ENCODE measurements around the gene LGALS9C. TPM values are rescaled to one million over a fixed set of nuclear protein-coding genes. Genes with fewer than 3 reads are reported as not detected.
A peak's percentile ranks its signal among the peaks of the same experiment; 100 is the strongest.
"Not testable (repeated sequence)": the region's sequence is repeated elsewhere in the genome, so short reads cannot be mapped to it uniquely, and the experiment has no call there.

The LGALS9C gene
- total RNA-seq, result 0.38 TPM in 1 of 2 replicates, not detected in the other

DNA sequence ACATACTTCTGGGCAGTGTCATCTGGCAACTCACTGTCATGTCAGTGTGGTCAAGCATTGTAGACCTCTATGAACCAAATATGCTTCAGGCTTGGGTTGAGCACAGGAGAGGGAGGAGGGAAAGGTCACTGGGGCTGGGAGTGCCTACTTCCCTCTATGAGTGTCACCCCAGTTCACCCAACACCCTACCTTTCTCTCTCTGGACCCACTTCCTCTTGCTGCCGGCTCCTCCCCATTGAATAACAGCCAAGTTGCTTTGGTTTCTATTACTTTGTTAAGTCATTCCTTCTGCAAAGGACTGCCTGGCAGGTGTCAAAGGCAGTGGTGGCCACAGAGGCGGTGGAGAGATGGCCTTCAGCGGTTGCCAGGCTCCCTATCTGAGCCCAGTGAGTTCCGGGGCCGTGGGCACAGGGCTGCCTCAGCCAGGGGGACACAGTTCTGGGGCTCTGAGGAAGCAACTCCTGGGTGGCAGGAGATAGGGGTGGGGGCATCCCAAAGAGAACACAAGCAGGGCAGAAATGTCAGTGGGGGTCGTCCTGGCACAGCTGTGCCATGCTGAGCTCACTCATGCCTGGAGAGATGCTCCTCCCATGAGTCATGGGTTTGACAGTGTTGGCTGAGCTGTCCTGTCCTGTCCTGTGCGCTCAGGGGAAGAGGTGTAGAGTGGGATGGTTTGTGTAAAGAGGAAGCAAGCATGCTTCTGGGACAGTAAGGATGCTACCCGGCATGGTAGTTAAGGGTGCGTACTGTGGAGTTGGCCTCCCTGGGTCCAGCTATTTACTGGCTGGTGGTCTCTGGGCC, at the start of gene LGALS9C:
LGALS9C (plus strand) TSS at position 282 of the 801 bp plus-strand sequence; CDS start at position 348, 66 bp downstream.
- not testable (repeated sequence) for H3K27me3 ChIP-seq (ENCODE audit: control insufficient read depth, insufficient read depth, low read length); H3K36me3 ChIP-seq (ENCODE audit: control insufficient read depth, insufficient read depth, low read length); H3K4me3 ChIP-seq (ENCODE audit: low read depth, low read length)
- FAIRE-seq, result peak; percentile 43
- DNase-seq (ENCODE audit: low read depth), result peak; percentile 47

DNA sequence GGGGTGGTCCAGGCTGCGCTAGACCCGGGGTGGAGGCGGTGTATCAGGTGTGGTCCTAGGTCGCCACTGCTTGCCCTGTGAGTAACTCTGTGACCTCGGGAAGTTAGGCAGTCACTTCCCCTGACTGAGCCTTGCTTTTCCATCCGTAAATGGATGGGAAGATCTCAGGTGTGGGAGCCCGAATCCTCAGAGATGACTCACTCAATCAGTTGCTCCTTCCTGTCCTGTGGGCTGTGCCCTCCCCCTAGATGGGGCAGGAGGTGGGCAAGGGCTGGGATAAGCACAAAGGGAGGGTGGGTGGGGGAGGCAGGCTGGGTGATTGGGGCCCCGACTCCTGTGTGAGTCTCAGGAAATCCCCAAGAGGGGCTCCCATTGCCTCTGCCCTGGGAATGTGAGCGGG, 44.4 kb upstream of the LGALS9C start:
- FAIRE-seq; DNase-seq (ENCODE audit: low read depth); H3K27me3 ChIP-seq (ENCODE audit: control insufficient read depth, insufficient read depth, low read length); H3K4me3 ChIP-seq (ENCODE audit: low read depth, low read length); H3K36me3 ChIP-seq (ENCODE audit: control insufficient read depth, insufficient read depth, low read length): not testable (repeated sequence)

DNA sequence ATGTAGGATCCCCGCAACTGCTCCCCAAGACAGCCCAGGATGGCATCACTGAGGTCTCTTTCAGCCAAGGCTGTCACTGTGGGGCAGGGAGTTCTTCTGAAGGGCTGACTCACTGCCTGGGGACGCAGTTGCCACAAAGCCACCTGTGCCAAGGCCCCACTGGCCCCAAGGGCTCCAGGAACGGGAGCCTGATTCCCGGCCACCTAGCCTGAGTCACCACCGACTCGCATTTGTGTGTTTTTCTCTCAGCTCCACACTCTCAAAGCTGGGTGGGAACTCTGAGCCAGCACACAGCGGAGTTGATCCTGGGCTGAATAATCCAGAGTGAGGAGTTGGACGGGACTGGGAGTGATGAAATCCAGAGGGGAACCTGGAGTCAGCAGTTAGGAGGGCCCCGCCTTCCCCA, 37.1 kb upstream of the LGALS9C start:
- not testable (repeated sequence) for H3K36me3 ChIP-seq (ENCODE audit: control insufficient read depth, insufficient read depth, low read length); H3K27me3 ChIP-seq (ENCODE audit: control insufficient read depth, insufficient read depth, low read length); H3K4me3 ChIP-seq (ENCODE audit: low read depth, low read length); DNase-seq (ENCODE audit: low read depth); FAIRE-seq

DNA sequence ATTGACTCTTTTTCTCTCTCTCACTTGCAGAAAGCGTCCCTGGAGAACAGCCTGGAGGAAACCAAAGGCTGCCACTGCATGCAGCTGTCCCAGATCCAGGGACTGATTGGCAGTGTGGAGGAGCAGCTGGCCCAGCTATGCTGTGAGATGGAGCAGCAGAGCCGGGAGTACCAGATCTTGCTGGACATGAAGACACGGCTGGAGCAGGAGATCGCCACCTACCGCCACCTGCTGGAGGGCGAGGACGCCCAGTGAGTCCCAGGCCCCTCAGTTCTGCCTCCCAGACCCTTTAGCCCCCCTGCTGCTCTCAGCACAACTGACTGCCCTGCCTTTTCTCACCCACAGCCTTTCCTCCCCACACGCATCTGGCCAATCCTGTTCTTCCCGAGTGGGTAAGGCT, 34.5 kb upstream of the LGALS9C start:
- H3K4me3 ChIP-seq (ENCODE audit: low read depth, low read length); H3K36me3 ChIP-seq (ENCODE audit: control insufficient read depth, insufficient read depth, low read length); H3K27me3 ChIP-seq (ENCODE audit: control insufficient read depth, insufficient read depth, low read length); DNase-seq (ENCODE audit: low read depth); FAIRE-seq: not testable (repeated sequence)
- TF ChIP-seq, protein P1, sequence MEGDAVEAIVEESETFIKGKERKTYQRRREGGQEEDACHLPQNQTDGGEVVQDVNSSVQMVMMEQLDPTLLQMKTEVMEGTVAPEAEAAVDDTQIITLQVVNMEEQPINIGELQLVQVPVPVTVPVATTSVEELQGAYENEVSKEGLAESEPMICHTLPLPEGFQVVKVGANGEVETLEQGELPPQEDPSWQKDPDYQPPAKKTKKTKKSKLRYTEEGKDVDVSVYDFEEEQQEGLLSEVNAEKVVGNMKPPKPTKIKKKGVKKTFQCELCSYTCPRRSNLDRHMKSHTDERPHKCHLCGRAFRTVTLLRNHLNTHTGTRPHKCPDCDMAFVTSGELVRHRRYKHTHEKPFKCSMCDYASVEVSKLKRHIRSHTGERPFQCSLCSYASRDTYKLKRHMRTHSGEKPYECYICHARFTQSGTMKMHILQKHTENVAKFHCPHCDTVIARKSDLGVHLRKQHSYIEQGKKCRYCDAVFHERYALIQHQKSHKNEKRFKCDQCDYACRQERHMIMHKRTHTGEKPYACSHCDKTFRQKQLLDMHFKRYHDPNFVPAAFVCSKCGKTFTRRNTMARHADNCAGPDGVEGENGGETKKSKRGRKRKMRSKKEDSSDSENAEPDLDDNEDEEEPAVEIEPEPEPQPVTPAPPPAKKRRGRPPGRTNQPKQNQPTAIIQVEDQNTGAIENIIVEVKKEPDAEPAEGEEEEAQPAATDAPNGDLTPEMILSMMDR (IDR thresholded peaks at IDR 0.05; ENCODE audit: insufficient read depth, low read length, severe bottlenecking), result peak; percentile 30

DNA sequence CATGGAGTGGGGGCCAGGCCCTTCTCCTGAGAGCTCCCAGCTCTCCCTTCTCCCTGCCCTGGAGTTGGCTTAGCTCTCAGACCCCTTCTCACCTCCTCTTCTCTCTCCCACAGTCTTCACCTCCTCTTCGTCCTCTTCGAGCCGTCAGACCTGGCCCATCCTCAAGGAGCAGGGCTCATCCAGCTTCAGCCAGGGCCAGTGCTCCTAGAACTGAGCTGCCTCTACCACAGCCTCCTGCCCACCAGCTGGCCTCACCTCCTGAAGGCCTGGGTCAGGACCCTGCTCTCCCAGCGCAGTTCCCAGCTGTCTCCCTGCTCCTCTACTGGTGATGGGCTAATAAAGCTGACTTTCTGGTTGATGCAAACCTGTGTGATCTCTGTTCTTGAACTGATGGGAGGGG, 34.1 kb upstream of the LGALS9C start:
- not testable (repeated sequence) for FAIRE-seq; H3K4me3 ChIP-seq (ENCODE audit: low read depth, low read length)

DNA sequence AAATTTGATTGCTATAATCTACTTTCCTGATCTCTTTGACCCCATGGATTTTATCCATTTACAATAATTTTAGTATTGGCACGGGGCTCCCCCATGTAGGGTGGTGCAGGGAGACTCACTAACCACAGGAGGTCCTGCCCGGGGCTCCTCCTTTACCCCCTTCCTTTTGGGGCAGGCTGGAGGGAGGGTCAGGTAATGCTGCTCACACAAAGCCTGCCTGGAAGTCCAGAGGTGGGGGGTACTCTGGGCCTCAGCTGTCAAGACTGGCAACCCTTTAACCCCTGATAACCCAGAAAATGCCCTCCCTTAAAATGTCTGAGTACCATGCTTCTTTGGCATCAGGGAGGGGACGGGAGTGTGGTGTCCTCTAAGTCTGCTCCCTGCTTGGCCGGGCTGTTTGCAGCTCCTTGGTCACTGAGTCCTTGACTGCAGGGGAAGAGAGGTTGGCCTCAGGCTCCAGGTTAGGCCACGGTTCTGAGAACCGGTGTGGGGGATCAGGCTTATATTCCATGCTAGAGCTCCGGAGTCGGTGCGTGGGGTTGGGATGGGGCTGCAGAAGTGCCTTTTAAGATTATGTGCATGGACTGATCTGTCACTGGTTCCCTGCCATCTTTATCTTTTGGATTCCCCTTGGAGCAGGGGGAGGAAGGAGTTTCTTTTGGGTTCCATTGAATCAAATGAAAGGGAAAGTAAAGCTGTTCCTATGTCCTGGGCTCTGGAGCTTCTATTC, 28.9 kb upstream of the LGALS9C start:
- not testable (repeated sequence) for H3K4me3 ChIP-seq (ENCODE audit: low read depth, low read length); DNase-seq (ENCODE audit: low read depth); H3K27me3 ChIP-seq (ENCODE audit: control insufficient read depth, insufficient read depth, low read length); H3K36me3 ChIP-seq (ENCODE audit: control insufficient read depth, insufficient read depth, low read length); FAIRE-seq

More for the DNA sequence above, 34.1 kb upstream of the LGALS9C start:
- H3K27me3 ChIP-seq (ENCODE audit: control insufficient read depth, insufficient read depth, low read length); H3K36me3 ChIP-seq (ENCODE audit: control insufficient read depth, insufficient read depth, low read length); DNase-seq (ENCODE audit: low read depth): not testable (repeated sequence)

DNA sequence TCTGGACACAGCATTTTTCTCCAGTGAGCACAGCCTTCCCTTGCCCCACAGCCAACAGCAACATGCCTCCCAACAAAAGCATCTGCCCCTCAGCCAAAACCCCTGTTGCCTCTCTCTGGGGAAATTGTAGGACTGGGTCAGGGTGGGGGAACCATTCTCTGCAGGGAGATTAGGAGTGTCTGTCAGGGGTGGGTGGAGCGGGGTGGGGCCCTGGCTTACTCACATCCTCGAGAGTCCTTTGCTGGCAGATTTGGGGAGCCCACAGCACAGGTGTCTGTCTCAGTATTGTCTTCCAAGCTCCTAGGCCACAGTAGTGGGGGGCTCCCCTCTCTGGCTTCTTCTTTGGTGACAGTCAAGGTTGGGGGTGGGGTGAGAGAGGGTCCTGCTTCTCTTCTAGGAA, 28.3 kb upstream of the LGALS9C start:
- not testable (repeated sequence) for FAIRE-seq; H3K4me3 ChIP-seq (ENCODE audit: low read depth, low read length); H3K27me3 ChIP-seq (ENCODE audit: control insufficient read depth, insufficient read depth, low read length); H3K36me3 ChIP-seq (ENCODE audit: control insufficient read depth, insufficient read depth, low read length); DNase-seq (ENCODE audit: low read depth)

DNA sequence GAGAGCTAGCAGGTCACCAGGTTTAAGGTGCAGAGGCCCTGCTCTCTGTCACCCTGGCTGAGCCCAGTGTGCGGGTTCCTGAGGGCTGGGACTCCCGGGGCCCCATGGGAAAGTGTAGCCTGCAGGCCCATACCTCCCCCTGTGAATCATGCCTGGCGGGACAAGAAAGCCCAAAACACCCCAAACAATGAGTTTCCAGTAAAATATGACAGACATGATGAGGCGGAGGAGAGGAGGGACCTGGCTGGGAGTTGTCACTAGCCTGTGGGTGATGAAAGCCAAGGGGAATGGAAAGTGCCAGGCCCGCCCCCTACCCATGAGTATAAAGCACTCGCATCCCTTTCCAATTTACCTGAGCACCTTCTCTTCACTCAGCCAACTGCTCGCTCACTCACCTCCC, 26.8 kb upstream of the LGALS9C start:
- H3K27me3 ChIP-seq (ENCODE audit: control insufficient read depth, insufficient read depth, low read length); H3K36me3 ChIP-seq (ENCODE audit: control insufficient read depth, insufficient read depth, low read length); H3K4me3 ChIP-seq (ENCODE audit: low read depth, low read length); FAIRE-seq: not testable (repeated sequence)
- peak; percentile 12 for DNase-seq (ENCODE audit: low read depth)

DNA sequence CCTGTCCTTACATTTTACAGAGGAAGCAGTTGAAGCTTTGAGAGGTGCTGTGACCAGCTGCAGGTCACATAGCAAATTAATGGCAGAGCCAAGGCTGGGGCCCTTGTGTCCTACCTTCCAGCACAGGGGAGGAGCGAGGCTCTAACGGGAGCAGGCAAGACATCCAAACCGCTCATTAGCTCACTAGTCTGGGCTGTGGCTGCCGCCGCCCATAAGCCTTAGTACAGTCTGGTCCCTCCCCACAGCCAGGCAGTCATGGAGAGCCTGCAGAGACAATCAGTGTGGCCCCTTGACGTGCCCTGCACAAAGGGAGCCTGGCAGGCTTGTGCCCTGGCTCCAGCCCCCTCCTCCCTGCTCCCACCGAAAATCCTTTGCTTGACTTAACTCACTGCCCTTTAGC, 25.6 kb upstream of the LGALS9C start:
- not testable (repeated sequence) for FAIRE-seq; H3K27me3 ChIP-seq (ENCODE audit: control insufficient read depth, insufficient read depth, low read length); H3K4me3 ChIP-seq (ENCODE audit: low read depth, low read length); H3K36me3 ChIP-seq (ENCODE audit: control insufficient read depth, insufficient read depth, low read length); DNase-seq (ENCODE audit: low read depth)

DNA sequence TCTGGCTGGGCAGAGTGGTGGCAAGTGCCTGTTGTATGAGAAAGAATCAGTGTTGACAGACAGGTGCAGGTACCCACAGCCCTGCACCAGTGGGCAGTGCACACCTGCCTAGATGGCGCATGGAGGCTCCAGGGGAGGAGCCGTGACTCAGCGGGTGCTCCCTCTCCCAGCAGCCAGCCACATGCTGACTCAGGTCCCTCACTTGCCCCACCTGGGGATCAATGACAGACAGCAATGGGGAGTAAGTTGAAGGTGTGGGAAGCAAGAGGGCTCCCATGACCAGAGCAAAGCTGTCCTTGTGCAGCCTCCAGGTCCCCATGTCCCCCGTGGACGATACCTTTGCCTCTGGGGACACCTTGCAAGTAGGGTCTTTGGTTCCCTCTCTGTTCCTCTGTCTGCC, 24.6 kb upstream of the LGALS9C start:
- peak; percentile 26 for DNase-seq (ENCODE audit: low read depth)
- not testable (repeated sequence) for H3K36me3 ChIP-seq (ENCODE audit: control insufficient read depth, insufficient read depth, low read length); H3K4me3 ChIP-seq (ENCODE audit: low read depth, low read length); H3K27me3 ChIP-seq (ENCODE audit: control insufficient read depth, insufficient read depth, low read length); FAIRE-seq

DNA sequence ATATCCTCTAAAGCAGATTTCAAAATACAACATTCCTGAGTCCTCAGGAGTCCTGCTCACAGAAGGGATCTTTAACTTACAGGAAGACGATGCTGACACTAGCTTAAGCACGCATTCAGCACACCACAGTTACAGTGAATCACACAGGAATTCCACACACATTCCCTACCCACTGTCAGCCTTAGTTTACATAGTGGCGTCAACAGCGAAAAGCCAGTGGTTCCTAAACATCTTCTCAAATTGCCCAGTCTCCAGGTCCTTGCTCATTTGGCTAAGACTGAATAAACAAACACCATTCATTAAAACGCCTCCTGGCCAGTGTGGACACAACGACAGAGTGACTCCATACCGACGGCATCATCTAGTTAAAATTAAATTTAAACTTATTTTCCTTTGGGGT, 17.6 kb upstream of the LGALS9C start:
- not testable (repeated sequence) for H3K4me3 ChIP-seq (ENCODE audit: low read depth, low read length); H3K27me3 ChIP-seq (ENCODE audit: control insufficient read depth, insufficient read depth, low read length); FAIRE-seq; H3K36me3 ChIP-seq (ENCODE audit: control insufficient read depth, insufficient read depth, low read length)
- DNase-seq (ENCODE audit: low read depth), result peak; percentile 27

DNA sequence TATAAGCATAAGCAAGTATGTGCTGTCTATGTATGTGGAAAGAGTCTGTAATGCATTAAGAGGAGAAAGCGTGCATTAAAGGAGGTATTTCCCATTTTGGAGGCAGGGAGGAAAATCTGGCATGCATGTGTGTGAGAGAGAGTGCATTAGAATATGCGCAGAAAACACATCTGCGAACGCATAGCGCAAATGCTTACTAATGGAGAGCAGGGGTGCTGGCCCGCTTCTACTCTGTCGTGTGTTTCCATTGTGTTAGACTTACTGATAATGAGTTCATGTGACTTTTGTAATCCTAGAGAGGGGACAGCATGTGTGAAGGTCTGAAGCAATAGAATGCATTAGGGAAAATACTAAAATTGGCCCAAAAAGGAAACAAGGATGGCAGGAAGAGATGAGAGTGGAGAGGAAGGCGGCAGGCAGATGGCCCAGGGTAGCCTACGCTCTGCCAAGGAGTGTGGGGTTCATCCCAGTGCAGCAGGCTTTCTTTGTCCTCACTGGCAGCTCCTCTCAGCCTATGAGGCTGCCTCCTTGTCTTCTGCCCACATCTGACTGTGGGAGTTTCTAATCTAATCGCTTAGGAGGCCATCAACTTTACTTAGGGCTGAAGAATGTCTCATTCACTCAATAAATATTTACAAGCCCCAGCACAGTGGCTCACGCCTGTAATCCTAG, 12.6 kb upstream of the LGALS9C start:
- DNase-seq (ENCODE audit: low read depth); H3K4me3 ChIP-seq (ENCODE audit: low read depth, low read length); H3K36me3 ChIP-seq (ENCODE audit: control insufficient read depth, insufficient read depth, low read length); H3K27me3 ChIP-seq (ENCODE audit: control insufficient read depth, insufficient read depth, low read length): not testable (repeated sequence)
- FAIRE-seq, result peak; percentile 83

All from bronchial epithelial cell (primary cell).